ENCODE data around the gene ARHGAP26. TPM values are rescaled to one million over a fixed set of nuclear protein-coding genes. Genes with fewer than 3 reads are reported as not detected.

ARHGAP26 gene
- total RNA-seq, 1 experiment from 2014 or later = 65.5 TPM

DNA sequence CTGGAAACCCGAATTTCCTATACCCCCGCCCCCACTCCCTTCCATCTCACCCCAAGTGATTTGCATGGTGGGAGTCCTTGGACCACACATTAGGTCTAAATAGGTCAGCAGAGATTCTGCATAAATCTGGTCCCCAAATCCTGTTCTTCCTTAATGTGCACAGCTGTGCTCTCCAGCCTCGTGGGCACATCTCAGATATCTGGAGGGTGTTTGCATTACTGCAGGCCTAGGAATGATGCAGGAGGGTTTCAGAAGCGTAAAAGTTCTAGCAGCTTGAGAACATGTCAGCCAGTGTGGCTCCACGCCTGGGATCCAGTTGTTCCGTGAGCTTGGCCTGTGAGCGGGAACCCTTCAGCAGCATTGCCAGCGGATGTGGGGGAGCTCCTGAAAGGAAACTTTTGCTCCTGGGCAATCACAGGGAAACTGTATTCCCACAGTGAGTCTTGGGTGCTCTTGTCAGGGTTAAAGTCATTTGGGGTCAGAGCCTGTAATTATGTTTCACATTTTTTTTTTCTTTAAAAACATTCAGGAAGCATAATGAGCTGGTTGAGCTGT lies 12.9 kb downstream of the ARHGAP26 start:
- intact Hi-C loops (cut with micrococcal nuclease; ENCODE audit: unreplicated experiment) (no loop called here), in situ Hi-C loops (cut with HindIII; ENCODE audit: low pct_unique_long_range_greater_than_20kb, low sequenced_read_pairs) (no loop called here)
- peaks cover 69% of the 10 kb centered on the region for H3K4me1 ChIP-seq (ENCODE audit: control insufficient read depth, insufficient read depth, low read length)
- ChIA-PET POLR2A (interaction anchor here (0.6 kb wide), 2 partner anchors 14 to 89 kb away, joined by 3 to 12 read pairs; no protein-coding TSS in a partner anchor), CTCF (interaction anchor here (0.7 to 1.5 kb wide), 3 partner anchors 14 to 84 kb away, joined by 3 to 5 read pairs (median 3); no protein-coding TSS in a partner anchor)
- ATAC-seq = peak; percentile 37
- no peak for TF ChIP-seq SIN3A (IDR thresholded peaks at IDR 0.05; ENCODE audit: borderline replicate concordance, insufficient read depth, low read depth, low read length)
- TF ChIP-seq, protein P1, sequence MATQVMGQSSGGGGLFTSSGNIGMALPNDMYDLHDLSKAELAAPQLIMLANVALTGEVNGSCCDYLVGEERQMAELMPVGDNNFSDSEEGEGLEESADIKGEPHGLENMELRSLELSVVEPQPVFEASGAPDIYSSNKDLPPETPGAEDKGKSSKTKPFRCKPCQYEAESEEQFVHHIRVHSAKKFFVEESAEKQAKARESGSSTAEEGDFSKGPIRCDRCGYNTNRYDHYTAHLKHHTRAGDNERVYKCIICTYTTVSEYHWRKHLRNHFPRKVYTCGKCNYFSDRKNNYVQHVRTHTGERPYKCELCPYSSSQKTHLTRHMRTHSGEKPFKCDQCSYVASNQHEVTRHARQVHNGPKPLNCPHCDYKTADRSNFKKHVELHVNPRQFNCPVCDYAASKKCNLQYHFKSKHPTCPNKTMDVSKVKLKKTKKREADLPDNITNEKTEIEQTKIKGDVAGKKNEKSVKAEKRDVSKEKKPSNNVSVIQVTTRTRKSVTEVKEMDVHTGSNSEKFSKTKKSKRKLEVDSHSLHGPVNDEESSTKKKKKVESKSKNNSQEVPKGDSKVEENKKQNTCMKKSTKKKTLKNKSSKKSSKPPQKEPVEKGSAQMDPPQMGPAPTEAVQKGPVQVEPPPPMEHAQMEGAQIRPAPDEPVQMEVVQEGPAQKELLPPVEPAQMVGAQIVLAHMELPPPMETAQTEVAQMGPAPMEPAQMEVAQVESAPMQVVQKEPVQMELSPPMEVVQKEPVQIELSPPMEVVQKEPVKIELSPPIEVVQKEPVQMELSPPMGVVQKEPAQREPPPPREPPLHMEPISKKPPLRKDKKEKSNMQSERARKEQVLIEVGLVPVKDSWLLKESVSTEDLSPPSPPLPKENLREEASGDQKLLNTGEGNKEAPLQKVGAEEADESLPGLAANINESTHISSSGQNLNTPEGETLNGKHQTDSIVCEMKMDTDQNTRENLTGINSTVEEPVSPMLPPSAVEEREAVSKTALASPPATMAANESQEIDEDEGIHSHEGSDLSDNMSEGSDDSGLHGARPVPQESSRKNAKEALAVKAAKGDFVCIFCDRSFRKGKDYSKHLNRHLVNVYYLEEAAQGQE (IDR thresholded peaks at IDR 0.05; ENCODE audit: insufficient read depth in 1 of 2, low read depth in 2 of 2, low read length in 1 of 2) = no peak
- TF ChIP-seq TCF7L2 (IDR thresholded peaks at IDR 0.05; ENCODE audit: low read depth, low read length) = no peak
- no peak for TF ChIP-seq POLR2AphosphoS5 (IDR thresholded peaks at IDR 0.05; ENCODE audit: low read depth, low read length)
- TF ChIP-seq, protein P2, sequence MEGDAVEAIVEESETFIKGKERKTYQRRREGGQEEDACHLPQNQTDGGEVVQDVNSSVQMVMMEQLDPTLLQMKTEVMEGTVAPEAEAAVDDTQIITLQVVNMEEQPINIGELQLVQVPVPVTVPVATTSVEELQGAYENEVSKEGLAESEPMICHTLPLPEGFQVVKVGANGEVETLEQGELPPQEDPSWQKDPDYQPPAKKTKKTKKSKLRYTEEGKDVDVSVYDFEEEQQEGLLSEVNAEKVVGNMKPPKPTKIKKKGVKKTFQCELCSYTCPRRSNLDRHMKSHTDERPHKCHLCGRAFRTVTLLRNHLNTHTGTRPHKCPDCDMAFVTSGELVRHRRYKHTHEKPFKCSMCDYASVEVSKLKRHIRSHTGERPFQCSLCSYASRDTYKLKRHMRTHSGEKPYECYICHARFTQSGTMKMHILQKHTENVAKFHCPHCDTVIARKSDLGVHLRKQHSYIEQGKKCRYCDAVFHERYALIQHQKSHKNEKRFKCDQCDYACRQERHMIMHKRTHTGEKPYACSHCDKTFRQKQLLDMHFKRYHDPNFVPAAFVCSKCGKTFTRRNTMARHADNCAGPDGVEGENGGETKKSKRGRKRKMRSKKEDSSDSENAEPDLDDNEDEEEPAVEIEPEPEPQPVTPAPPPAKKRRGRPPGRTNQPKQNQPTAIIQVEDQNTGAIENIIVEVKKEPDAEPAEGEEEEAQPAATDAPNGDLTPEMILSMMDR (IDR thresholded peaks at IDR 0.05) = no peak
- peak overlapping the region; percentile 75 for H3K27ac ChIP-seq (ENCODE audit: low read length)
- DNase-seq (ENCODE audit: low read depth, low spot score) = no peak
- no TSS peak for BruUV-seq (replicated peaks)
- H3K36me3 ChIP-seq (ENCODE audit: control insufficient read depth, insufficient read depth, low read length) = no peaks in the 10 kb centered on the region
- H3K4me3 ChIP-seq (ENCODE audit: low read depth in 2 of 2, low read length in 2 of 2) = no peak overlapping the region
- no peaks in the 10 kb centered on the region for H3K9me3 ChIP-seq (ENCODE audit: control insufficient read depth, insufficient read depth, low read depth, low read length)
- H3K27me3 ChIP-seq (ENCODE audit: control insufficient read depth, insufficient read depth, low read length) = no peaks in the 10 kb centered on the region

DNA sequence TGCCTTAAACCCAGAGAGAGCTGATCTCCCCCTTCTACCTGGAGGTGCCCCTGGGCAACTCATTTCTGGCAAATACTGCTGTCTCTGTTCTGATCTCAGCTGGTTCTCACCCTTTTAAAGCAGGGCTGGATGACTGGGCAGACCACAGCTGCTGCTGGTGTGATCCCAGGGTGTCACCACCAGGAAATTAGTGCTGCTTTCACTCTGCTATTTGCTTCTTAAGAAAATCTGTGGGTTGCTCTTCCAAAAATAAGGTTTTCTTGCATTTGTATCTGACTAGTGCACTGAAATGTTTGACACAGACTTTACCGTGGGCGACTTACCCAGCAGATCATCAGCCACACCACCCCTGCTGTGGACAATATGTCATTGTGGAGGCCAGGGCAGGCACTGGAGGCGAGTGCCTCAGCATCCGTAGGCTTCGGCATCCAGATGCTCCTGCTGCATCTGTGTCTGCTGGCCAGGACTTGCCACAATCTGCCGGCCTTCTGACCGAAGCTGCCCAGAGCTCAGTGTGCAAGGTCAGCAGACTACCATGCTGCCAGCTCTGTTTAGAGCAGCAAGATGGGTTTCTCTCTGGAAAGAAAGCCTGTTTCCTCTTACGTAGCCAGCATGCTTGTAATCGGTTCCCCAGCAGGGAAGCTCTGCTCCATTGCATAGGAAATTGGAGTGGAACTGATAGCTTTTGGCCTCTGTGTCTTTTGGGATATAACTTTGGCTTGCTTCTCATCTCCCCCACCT lies 13.6 kb downstream of the ARHGAP26 start:
- no peak for DNase-seq (ENCODE audit: low read depth, low spot score)
- Histone ChIP-seq H3K4me3 (ENCODE audit: low read depth in 2 of 2, low read length in 2 of 2) (no peak overlapping the region), H3K27ac (ENCODE audit: low read length) (peak overlapping the region; percentile 75), H3K9me3 (ENCODE audit: control insufficient read depth, insufficient read depth, low read depth, low read length) (no peaks in the 10 kb centered on the region), H3K27me3 (ENCODE audit: control insufficient read depth, insufficient read depth, low read length) (no peaks in the 10 kb centered on the region), H3K4me1 (ENCODE audit: control insufficient read depth, insufficient read depth, low read length) (peaks cover 61% of the 10 kb centered on the region), H3K36me3 (ENCODE audit: control insufficient read depth, insufficient read depth, low read length) (no peaks in the 10 kb centered on the region)
- ATAC-seq = peak; percentile 71
- in situ Hi-C loops (cut with HindIII; ENCODE audit: low pct_unique_long_range_greater_than_20kb, low sequenced_read_pairs) = no loop called here
- CTCF ChIA-PET = interaction anchor here (1.2 to 1.5 kb wide), 3 partner anchors 14 to 83 kb away, joined by 3 to 5 read pairs (median 4); no protein-coding TSS in a partner anchor
- BruUV-seq (replicated peaks) = no TSS peak
- POLR2A ChIA-PET = interaction anchor here (0.6 kb wide), 1 partner anchor 88 kb away, joined by 12 read pairs; no protein-coding TSS in a partner anchor
- intact Hi-C loops (cut with micrococcal nuclease; ENCODE audit: unreplicated experiment) = no loop called here
- TF ChIP-seq POLR2AphosphoS5 (IDR thresholded peaks at IDR 0.05; ENCODE audit: low read depth, low read length) (no peak), SIN3A (IDR thresholded peaks at IDR 0.05; ENCODE audit: borderline replicate concordance, insufficient read depth, low read depth, low read length) (no peak), TCF7L2 (IDR thresholded peaks at IDR 0.05; ENCODE audit: low read depth, low read length) (no peak)
- TF ChIP-seq, protein P2 (IDR thresholded peaks at IDR 0.05) = no peak
- TF ChIP-seq, protein P1 (IDR thresholded peaks at IDR 0.05; ENCODE audit: insufficient read depth in 1 of 2, low read depth in 2 of 2, low read length in 1 of 2) = no peak
